Chondrocyte (in vitro differentiated cells): ENCODE measurements around the gene RABIF. TPM values are rescaled to one million over a fixed set of nuclear protein-coding genes. Genes with fewer than 3 reads are reported as not detected.
"Not testable (repeated sequence)": the region's sequence is repeated elsewhere in the genome, so short reads cannot be mapped to it uniquely, and the experiment has no call there.

ENCODE experiments used
- DNase-seq: peaks from one replicate; pipeline ENCODE4 v3.0.0; 2021; ENCODE audit warnings: mixed read lengths, low spot score
- H3K27ac Mint-ChIP-seq: one replicate; pipeline ENCODE4 v1.8.0; 2021; ENCODE audit warnings: mild to moderate bottlenecking, moderate library complexity, mixed read lengths; ENCODE audit not compliant: unreplicated experiment
- H3K27me3 Mint-ChIP-seq: 2 replicates; pipeline ENCODE4 v1.8.0; 2021; ENCODE audit warnings: low read depth, mixed read lengths
- H3K36me3 Mint-ChIP-seq: 2 replicates; pipeline ENCODE4 v1.8.0; 2021; ENCODE audit warnings: low read depth, mixed read lengths
- H3K4me1 Mint-ChIP-seq: 2 replicates; pipeline ENCODE4 v1.8.0; 2021; ENCODE audit warnings: low read depth, mild to moderate bottlenecking, mixed read lengths
- H3K4me3 Mint-ChIP-seq: one replicate; pipeline ENCODE4 v1.8.0; 2021; ENCODE audit warnings: mild to moderate bottlenecking, moderate library complexity, mixed read lengths; ENCODE audit not compliant: unreplicated experiment
- H3K9me3 Mint-ChIP-seq: 2 replicates; pipeline ENCODE4 v1.8.0; 2021; ENCODE audit warnings: low read depth, mixed read lengths
- total RNA-seq: library from RNA; stranded (reverse); gene quantifications from 3 replicates; pipeline ENCODE4 v1.2.1, GENCODE V29; 2021
- TF ChIP-seq, protein P1 (sequence below): fragments of 200-600 bp; sonication (generic); IDR thresholded peaks from 2 replicates; pipeline ENCODE4 v1.5.0; 2021; ENCODE audit warnings: antibody characterized with exemption, mild to moderate bottlenecking, moderate library complexity

Gene RABIF
- total RNA-seq, 1 donor from 2014 or later: 15.3 TPM

DNA sequence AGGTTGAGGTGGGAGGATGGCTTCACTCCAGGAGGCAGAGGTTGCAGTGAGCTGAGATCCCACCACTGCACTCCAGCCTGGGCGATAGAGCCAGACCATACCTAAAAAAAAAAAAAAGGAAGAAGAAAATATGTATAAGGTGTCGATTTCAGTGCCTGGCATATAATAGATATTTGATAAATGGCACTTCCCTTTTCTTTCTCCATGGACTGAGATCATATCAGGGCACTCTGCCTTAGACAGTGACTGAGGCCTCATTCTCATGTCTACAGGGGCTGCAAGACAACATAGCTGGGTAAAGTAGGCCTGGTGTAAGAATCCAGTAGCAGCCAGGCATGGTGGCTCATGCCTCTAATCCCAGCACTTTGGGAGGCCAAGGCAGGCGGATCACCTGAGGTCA, 57.0 kb downstream of the RABIF start:
- Mint-ChIP-seq H3K4me1 (no peaks in the 10 kb centered on the region), H3K4me3 (no peak overlapping the region), H3K27ac (no peak overlapping the region), H3K9me3 (no peaks in the 10 kb centered on the region), H3K36me3 (no peaks in the 10 kb centered on the region), H3K27me3 (peaks cover 12% of the 10 kb centered on the region)
- TF ChIP-seq, protein P1, sequence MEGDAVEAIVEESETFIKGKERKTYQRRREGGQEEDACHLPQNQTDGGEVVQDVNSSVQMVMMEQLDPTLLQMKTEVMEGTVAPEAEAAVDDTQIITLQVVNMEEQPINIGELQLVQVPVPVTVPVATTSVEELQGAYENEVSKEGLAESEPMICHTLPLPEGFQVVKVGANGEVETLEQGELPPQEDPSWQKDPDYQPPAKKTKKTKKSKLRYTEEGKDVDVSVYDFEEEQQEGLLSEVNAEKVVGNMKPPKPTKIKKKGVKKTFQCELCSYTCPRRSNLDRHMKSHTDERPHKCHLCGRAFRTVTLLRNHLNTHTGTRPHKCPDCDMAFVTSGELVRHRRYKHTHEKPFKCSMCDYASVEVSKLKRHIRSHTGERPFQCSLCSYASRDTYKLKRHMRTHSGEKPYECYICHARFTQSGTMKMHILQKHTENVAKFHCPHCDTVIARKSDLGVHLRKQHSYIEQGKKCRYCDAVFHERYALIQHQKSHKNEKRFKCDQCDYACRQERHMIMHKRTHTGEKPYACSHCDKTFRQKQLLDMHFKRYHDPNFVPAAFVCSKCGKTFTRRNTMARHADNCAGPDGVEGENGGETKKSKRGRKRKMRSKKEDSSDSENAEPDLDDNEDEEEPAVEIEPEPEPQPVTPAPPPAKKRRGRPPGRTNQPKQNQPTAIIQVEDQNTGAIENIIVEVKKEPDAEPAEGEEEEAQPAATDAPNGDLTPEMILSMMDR: no peak
- DNase-seq: no peak

DNA sequence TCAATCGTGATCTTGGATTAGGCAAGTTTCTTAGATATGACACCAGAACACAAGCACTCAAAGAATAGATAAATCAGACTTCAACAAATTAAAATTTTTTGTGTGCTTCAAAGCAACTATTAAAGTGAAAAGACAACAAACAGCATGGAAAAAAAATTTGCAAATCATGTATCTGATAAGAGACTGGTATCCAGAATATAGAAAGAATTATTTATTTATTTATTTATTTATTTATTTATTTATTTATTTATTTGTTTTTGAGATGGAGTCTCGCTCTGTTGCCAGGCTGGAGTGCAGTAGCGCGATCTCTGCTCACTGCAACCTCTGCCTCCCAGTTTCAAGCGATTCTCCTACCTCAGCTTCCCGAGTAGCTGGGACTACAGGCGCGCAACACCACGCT, 59.7 kb downstream of the RABIF start:
- not testable (repeated sequence) for H3K36me3 Mint-ChIP-seq, DNase-seq, H3K4me1 Mint-ChIP-seq, H3K27ac Mint-ChIP-seq, H3K4me3 Mint-ChIP-seq, H3K9me3 Mint-ChIP-seq
- peaks cover 13% of the 10 kb centered on the region for H3K27me3 Mint-ChIP-seq

Other genes with a start within 250 kb of the RABIF start
- gene SYT2, start 178.7 kb downstream of the RABIF start, total RNA-seq: 0.07 TPM in 1 of 3 replicates, not detected in the others
- 123 to 131 TPM (median 126 TPM) in 3 replicates for gene KDM5B, start 80.7 kb downstream of the RABIF start, total RNA-seq
- gene PCAT6, start 78.2 kb downstream of the RABIF start, total RNA-seq: 4.2 to 6.8 TPM (median 4.5 TPM) in 3 replicates
- 22.5 to 24.5 TPM (median 24.0 TPM) in 3 replicates for gene KLHL12, start 38.1 kb upstream of the RABIF start, total RNA-seq
- 69.3 to 73.9 TPM (median 73.7 TPM) in 3 replicates for gene ADIPOR1, start 69.2 kb upstream of the RABIF start, total RNA-seq
- gene CYB5R1, start 78.1 kb upstream of the RABIF start, total RNA-seq: 45.6 to 48.9 TPM (median 46.0 TPM) in 3 replicates
- gene TMEM183A, start 118.2 kb upstream of the RABIF start, total RNA-seq: 51.4 to 59.1 TPM (median 55.5 TPM) in 3 replicates
- gene PPFIA4, start 137.3 kb upstream of the RABIF start, total RNA-seq: 6.0 to 16.3 TPM (median 14.7 TPM) in 3 replicates
- not detected in 3 replicates for gene MYOG, start 196.9 kb upstream of the RABIF start, total RNA-seq
- gene ADORA1, start 238.6 kb upstream of the RABIF start, total RNA-seq: 0.24 to 2.1 TPM (median 1.7 TPM) in 3 replicates